ENCODE data around the gene GOLM1. TPM values are rescaled to one million over a fixed set of nuclear protein-coding genes. Genes with fewer than 3 reads are reported as not detected.
A peak's percentile ranks its signal among the peaks of the same experiment; 100 is the strongest.

Gene GOLM1
- total and polyA plus RNA-seq, 2 of the 8 experiments (the other 6 are each of a cell fraction or from before 2014, with no cell fraction given) = 45.9 to 88.9 TPM

- H3K23me2 ChIP-seq (ENCODE audit: low read depth, low read length) = no peaks in the 10 kb centered on the region
- H2BK20ac ChIP-seq (ENCODE audit: low read length) = no peak overlapping the region
- no peak overlapping the region for H3K9ac ChIP-seq (replicated peaks in 1 of 4; ENCODE audit: extremely low read depth in 1 of 4, low read depth in 3 of 4, low read length in 3 of 4)
- H2BK5ac ChIP-seq (ENCODE audit: low read depth, low read length) = no peak overlapping the region
- H2BK15ac ChIP-seq (ENCODE audit: low read length) = no peak overlapping the region
- no peak overlapping the region for H2AFZ ChIP-seq (ENCODE audit: low read length)
- peaks cover 0 to 5% (median 2%) of the 10 kb centered on the region in 4 experiments; a peak in 3 of 7 replicates for H3K4me1 ChIP-seq (replicated peaks in 1 of 4; ENCODE audit: control insufficient read depth in 3 of 4, insufficient read depth in 4 of 4, low read length in 3 of 4)
- FAIRE-seq (no peak), DNase-seq (ENCODE audit: low read depth in 1 of 2, low spot score in 2 of 2) (no peak)
- H3K36me3 ChIP-seq (ENCODE audit: control insufficient read depth in 2 of 4, insufficient read depth in 4 of 4, low read length in 3 of 4) = peaks cover 0 to 16% (median 4%) of the 10 kb centered on the region in 4 experiments; a peak in 4 of 8 replicates
- H2BK12ac ChIP-seq (ENCODE audit: low read depth, low read length) = no peak overlapping the region
- H3K79me1 ChIP-seq (ENCODE audit: low read depth, low read length) = no peaks in the 10 kb centered on the region
- H3K4ac ChIP-seq (replicated peaks; ENCODE audit: insufficient read length, low read depth, low read length) = no peak overlapping the region
- ChIA-PET POLR2A (ENCODE audit: partially characterized antibody) (interaction anchor here (1.0 to 1.2 kb wide), 2 partner anchors 11 to 19 kb away, joined by 3 to 4 read pairs; no protein-coding TSS in a partner anchor), CTCF (ENCODE audit: partially characterized antibody) (interaction anchor here (0.6 to 1.1 kb wide), 6 partner anchors 10 to 44 kb away, joined by 3 to 4 read pairs (median 3); no protein-coding TSS in a partner anchor)
- no peaks in the 10 kb centered on the region for H3K9me3 ChIP-seq (ENCODE audit: insufficient read depth in 2 of 2, low read depth in 1 of 2, low read length in 1 of 2)
- H4K8ac ChIP-seq (ENCODE audit: extremely low read depth, insufficient read depth, low read length) = no peak overlapping the region
- H2AK5ac ChIP-seq (ENCODE audit: low read depth, low read length) = no peak overlapping the region
- 81% methylated on average over 10 of the region's 10 CpGs; no CpG with 5 or more reads in 1 of the 2 experiments for WGBS, 2 experiments (ENCODE audit: extremely low coverage in 1 of 2, insufficient coverage in 1 of 2, insufficient read length in 1 of 2, insufficient replicate concordance in 2 of 2, low coverage in 1 of 2, low lambda C conversion rate in 2 of 2, missing lambda C conversion rate in 1 of 2)
- H4K5ac ChIP-seq (ENCODE audit: insufficient read length, low read depth, low read length) = no peak overlapping the region
- no peaks in the 10 kb centered on the region for H3K27me3 ChIP-seq (replicated peaks in 1 of 4; ENCODE audit: control insufficient read depth in 3 of 4, extremely low read depth in 1 of 4, insufficient read depth in 3 of 4, low read length in 3 of 4)
- H3K14ac ChIP-seq (ENCODE audit: insufficient read length) = no peak overlapping the region
- H3K4me2 ChIP-seq (ENCODE audit: insufficient read depth in 1 of 2, low read depth in 2 of 2, low read length in 2 of 2) = 0 out of 4 replicates have a peak overlapping the region, but pooled peaks of 1 of the 2 experiments have one; percentile 12
- no peak overlapping the region for H3K4me3 ChIP-seq (ENCODE audit: extremely low read depth in 1 of 4, insufficient read depth in 2 of 4, low read depth in 3 of 4, low read length in 4 of 4)
- H3K27ac ChIP-seq (ENCODE audit: low read depth, low read length) = no peak overlapping the region
- peak overlapping the region; percentile 13 for H3K23ac ChIP-seq (ENCODE audit: insufficient read length)
- H3K56ac ChIP-seq (replicated peaks; ENCODE audit: insufficient read length, low read depth, low read length) = no peak overlapping the region
- H4K20me1 ChIP-seq (replicated peaks in 1 of 2; ENCODE audit: control insufficient read depth in 1 of 2, insufficient read depth in 2 of 2, low read length in 2 of 2) = peaks cover 0 to 13% of the 10 kb centered on the region in 2 experiments
- no peak overlapping the region for H4K91ac ChIP-seq (replicated peaks; ENCODE audit: insufficient read length, low read length)
- no peak overlapping the region for H3K18ac ChIP-seq (ENCODE audit: extremely low read depth, low read length)
- no peak overlapping the region for H2BK120ac ChIP-seq (replicated peaks; ENCODE audit: low read depth, low read length)
- peaks cover 0 to 9% of the 10 kb centered on the region in 2 experiments; a peak in 1 of 4 replicates for H3K79me2 ChIP-seq (ENCODE audit: control insufficient read depth in 1 of 2, insufficient read depth in 2 of 2, low read length in 2 of 2)
- TF ChIP-seq CHD1 (IDR thresholded peaks at IDR 0.05; ENCODE audit: low read depth, low read length) (no peak), TAF7 (optimal IDR thresholded peaks at IDR 0.05; ENCODE audit: borderline replicate concordance, low read depth, low read length) (no peak), NRF1 (IDR thresholded peaks at IDR 0.05; ENCODE audit: low read depth, low read length) (no peak)
Measured at GRCh38 chr9:86079421-86079831, 19.9 kb downstream of the GOLM1 start.
